Left lobe of liver (tissue), 2 donors: Measurements from ENCODE around the gene CCDC88C. TPM values are rescaled to one million over a fixed set of nuclear protein-coding genes. Genes with fewer than 3 reads are reported as not detected.

Source experiments
- ATAC-seq: fragments of 200-7000 bp; cut with Tn5 transposase; one replicate; pipeline ENCODE4 v1.9.1; 2020; ENCODE audit warnings: mild to moderate bottlenecking, moderate library complexity
- DNase-seq: peaks from one replicate; pipeline ENCODE4 v3.0.0-alpha.2; 2020; ENCODE audit warnings: low spot score
- total RNA-seq: library from RNA; stranded (reverse); gene quantifications from one replicate; pipeline ENCODE4 v1.2.1, GENCODE V29; 2021
- donor health status: DM: no; HTN: no; CAD: no; lungs with moderate emphysema.
- donor health status: DM: no; HTN: yes; CAD: no.

CCDC88C gene
- total RNA-seq, 1 donor from 2014 or later = 4.1 TPM

DNA sequence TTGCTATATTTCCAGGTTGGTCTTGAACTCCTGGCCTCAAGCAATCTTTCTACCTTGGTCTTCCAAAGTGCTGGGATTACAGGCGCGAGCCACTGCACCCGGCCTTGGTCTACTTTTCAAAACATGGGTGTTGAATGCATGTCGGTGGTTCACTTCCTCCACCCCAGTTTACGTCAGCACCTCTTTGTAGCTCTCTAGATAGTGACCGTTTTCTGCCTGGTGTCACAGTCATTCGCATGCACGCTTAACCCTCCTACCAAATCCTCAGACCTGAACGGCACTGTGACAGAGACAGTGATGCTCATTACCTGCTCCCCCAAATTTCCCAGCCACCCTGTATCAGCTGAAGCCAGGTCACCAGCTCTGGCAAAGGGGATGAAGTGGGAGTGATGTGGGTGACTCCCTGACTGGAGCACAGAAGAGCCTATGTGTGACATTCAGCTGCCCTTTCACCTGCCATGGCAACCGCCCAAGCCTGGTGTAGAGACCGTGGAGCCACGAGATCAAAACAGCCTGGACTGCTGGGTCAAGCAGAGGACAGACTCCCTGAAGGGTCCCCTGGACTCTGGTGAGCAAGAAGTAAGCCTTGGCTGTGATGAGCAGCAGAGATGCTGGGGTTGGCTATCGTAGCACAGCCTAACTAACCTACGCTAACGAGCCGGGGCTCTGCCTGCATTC is 106.9 kb downstream of the CCDC88C start:
- ATAC-seq = peak; percentile 16
- DNase-seq = no peak

DNA sequence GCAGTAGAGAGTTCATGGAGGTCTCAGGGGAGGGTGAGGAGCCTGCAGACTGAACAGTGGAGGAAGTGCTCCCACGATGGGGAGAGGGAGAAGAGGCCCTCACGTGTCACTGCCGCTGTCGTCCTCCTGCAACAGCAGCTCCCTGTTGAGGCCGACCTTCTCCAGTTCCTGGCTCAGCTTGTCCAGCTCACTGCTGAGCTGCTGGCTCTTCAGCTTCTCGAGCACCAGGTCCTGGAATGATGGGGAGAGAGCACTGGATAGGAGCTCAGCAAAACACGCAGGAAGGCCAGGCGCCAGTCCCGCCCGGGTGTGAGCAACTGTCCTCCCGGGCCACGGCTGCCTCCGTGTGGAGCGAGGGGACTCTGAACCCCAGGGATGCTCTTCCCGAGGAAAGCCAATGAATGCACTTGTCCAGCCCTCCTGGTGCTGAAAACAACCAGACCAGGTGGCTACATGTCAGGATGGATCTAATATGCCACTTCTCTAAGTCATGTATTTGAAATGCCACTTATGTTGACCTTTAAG is 107.8 kb downstream of the CCDC88C start:
- DNase-seq (no peak), ATAC-seq (no peak)

DNA sequence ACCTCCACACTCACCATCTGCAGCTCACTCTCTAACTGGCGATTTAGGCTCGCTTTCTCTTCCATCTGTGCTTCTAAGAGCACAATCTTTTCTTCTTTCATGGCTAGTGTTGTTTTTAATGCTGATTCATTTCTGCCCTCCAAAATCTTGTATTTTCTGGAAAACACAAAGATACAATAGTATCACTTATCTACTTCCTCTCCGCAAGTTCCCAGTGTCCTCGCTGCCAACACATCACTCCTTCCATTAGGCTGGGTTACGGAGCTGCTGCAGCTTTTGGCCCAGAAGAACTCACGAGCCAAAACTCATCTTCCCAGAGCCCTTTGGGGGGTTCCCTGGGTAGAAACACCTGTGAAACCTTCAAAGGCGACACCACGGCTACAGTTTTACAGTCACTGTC is 109.3 kb downstream of the CCDC88C start:
- DNase-seq (no peak), ATAC-seq (no peak)

DNA sequence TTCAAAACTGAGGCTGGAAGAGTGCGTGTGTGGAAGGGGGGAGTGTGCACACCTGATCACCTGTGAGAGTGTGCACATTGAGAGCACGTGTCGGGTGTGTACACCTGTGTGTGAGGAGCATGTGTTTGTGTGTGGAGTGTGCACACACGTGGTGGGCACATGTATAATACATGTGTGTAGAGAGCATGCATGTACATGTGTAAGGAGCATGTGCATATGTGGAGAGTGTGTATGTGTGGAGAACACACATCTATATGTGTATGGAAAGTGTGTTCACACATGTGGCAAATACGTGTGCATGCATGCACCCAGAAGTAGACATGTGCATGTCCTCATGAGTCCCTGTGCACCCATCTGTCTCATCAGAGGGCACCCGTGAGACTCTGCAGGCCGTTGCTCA is 110.0 kb downstream of the CCDC88C start:
- ATAC-seq (no peak), DNase-seq (no peak)

DNA sequence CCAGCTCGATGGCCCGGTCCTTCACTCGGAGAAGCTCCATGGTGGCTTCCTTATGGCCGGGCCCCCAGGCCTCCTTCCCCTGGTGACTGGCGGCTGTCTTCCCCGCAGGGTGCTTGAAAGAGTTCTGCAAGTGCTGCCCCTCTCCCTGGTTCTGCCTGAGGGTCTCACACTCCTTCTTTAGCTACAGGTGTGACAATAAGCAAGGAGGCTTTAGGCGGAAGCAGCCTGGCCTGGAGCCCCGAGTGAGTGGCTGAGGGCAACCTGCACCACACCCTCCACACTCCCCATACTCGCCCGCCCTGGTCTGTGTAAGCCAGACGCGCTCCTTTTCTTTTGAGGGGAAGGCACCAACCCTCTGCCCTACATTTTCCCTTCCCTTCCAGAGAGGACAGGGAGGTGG is 110.6 kb downstream of the CCDC88C start:
- ATAC-seq (no peak), DNase-seq (no peak)

DNA sequence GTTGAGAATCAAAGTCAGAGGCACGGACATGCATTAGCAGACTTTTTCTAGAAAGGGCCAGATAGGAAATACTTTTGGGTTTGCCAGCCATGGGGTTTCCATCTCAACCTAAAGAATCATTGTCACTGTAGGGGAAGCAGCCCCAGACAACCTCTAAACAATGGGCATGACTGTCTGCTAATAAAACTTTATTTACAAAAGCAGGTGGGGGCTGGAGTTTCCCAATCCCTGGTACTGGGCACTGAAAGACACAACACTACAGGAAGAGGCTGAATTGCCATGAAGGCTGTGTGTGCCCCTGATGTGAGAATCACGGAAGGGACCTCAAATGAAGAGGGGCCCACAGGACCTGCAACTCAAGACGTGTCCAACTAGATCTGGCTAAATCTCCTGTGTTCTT is 111.1 kb downstream of the CCDC88C start:
- no peak for ATAC-seq
- DNase-seq = no peak

DNA sequence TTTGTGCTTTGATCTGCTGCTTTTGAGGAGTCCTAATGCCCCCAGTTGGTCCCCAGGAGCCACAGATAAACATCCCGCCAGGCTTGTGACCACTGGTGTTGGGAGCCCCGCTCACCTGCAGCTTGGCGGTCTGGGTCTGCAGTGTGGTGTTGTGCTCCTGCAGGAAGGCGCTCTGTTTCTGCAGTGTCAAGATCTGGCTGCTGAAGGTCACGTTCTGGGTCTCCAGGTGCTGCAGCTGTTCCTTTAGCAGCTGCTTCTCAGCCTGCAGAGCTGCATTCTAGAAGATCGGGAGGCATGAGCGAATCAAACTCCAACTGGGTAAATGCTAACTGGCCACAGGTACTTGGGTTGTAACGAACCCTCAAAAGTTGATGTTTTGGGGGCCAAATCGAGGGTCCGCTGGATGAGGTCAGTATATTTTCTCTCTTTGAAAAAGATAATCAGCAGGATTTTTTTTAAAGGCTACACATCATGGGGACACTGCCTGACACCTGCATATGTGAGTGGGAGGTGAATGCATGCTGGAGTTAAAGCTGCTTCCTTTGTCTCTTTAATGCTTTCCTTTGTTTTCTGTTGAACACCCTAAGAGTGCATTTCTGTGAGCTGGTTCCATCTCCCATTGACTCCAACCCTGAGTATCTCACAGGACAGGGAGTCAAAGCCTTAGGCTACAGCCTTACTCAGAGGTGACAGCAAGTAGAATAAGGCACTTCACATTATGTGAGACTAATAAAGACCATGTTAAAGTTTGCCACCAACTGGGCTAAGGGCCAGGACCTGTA is 111.8 kb downstream of the CCDC88C start:
- ATAC-seq = no peak
- no peak for DNase-seq

DNA sequence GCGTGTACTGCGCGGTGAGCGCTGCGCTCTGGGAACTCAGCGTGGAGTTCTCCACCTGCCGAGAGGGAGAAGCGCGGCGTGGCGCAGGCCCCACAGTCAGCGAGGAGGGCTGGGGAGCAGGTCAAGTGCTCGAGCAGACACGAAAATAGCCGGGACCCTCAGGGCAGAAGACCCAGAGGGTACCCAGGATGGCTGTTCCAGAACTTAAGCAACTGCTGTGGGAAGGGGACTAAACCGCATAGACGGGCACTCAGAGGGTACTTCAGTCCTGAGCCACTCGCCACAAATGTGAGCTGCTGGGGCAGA is 113.7 kb downstream of the CCDC88C start:
- no peak for DNase-seq
- no peak for ATAC-seq

DNA sequence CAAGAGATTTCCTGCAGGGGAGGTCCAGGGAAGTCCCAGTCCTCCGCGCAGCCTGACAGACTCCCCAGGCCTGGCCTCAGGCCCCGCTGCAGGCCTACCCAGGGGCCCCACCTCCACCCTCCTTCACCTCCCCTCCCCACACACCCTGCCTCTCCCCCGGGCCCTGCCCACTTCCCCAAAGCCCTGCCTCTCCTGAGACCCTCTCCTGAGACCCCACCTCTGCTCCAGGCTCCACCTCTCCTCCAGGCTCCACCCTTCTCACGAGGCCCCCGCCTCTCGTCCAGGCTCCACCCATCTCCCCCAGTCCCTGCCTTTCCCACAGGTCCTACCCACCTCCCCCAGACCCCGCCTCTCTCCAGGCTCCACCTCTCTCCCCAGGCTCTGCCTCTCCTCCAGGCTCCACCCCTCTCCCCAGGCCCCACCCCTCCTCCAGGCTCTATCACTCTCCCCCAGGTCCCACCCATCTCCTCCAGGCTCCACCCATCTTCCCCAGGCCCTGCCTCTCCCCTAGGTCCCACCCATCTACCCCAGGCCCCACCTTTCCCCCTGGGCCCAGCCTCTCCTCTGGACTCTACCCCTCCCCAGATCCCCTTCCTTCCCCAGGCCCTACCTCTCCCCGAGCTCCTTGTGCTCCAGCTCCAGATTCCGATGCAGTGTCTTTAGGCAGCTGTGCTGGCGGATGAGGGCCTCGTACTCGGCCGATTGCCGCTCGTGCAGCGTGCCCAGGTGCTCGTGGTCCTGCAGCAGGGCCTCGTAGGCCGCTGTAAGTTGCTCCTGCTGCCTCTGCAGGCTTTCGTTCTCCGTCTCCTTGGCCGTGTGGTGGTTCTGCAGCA is 114.3 kb downstream of the CCDC88C start:
- ATAC-seq (peak; percentile 33), DNase-seq (no peak)

DNA sequence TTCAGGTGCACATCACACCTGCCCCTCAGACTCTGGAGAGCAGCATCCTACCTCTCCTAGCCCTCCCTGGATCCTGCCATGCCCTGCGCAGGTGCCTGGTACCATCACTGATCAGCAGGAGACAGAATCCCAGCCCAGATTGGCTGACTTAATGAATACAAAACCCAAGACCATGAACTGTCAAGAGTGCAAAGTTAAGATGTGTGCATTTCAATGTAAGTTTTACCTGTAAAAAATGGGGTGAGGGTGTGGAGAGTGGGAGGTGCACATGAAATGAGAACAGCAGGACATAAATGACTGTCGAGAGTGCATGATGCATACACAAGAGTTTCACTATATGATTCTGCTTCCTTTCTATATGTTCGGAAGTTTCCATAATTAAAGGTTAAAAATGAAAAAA is 115.2 kb downstream of the CCDC88C start:
- ATAC-seq (no peak), DNase-seq (no peak)

DNA sequence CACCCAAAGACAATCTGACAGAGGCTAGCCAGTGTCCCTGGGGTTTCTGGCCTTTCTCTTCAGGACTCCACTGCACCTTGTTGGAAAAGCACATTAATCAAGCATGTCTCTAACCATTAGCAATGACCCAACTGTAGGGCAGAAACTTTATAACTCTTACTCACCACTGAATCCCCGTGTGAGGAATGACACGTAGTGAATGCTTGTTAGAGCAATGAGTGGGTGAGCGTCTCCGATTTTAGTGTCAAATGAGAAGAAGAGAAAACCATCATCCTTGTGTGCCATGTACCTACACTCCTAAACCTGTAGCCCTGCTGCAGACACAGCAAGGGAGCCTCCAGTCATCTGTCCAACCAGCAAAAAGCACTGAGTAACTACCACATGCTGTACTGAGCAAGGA is 116.7 kb downstream of the CCDC88C start:
- ATAC-seq (no peak), DNase-seq (no peak)

DNA sequence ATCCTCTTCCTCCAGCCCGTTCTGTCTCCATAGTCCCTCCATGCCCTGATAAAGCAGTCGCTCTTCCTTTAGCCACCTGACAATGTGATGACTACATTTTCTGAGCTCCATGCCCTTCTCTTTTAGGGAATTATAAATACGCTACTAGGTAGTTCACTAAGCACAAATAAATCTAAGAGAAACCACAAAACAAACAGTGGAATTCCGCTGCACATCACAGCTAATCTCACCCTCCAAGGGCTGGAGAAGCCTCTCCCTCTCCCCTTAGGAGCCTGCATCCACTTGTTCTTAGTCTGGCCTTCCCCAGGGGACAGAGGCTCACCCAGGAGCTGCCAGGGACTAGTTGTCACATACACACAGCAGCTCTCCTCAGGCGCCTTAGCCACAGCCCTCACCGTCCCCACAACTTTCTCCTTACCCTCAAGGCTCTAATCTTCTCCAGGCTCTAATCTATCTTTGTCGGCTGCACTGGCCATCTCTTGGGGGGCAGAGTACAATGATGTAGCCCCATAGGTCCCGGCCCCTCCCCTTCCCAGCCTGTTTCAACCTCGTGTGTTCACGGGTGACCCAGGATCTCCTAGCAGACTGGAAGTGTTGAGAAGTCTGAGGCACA is 117.2 kb downstream of the CCDC88C start:
- ATAC-seq (no peak), DNase-seq (no peak)

DNA sequence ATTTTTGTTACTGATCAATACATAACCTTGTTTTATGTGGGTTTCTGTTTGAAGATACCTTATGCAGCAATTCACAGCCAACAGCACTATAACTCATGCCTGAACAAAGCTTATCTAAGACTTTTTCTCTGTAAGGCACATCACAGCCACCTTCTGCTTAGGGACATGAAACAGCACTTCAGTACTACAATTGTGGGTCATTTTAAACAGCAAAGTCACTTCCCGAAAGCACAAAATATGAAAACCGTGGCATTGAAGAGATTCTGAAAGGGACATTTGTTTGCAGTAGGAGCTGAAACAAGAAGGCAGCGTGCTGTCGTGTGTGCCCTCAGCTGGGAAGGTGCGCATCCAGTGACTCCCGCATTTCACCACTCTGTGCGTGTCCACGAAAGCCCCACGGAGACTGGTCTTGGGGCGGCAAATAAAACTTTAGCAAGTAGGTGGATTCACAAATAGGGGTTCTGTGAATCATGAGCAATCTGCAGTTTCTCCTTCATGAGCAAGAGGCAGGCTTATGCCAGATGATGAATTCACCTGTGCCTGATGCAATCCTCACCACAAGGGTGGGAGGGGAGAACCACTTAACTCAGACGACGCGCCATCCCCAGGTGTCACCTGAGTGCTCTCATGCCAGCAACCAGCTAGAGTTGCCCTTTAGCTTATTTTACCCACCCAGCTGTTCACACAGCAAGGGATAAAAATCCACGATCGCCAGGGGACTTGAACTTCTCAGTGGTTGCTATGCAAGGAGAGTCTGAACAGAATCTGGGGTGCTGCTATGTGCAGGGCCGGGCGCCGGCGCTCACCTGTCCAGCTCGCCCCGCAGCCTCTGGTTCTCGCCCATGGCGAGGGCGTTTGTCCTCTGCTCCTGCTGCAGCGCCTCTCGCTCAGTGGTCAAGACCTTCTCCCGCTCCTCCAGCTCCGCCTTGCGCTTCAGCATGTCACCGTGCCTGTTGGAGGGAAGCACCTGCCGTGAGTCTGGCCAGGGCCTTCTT is 118.2 kb downstream of the CCDC88C start:
- ATAC-seq = no peak
- DNase-seq = no peak

DNA sequence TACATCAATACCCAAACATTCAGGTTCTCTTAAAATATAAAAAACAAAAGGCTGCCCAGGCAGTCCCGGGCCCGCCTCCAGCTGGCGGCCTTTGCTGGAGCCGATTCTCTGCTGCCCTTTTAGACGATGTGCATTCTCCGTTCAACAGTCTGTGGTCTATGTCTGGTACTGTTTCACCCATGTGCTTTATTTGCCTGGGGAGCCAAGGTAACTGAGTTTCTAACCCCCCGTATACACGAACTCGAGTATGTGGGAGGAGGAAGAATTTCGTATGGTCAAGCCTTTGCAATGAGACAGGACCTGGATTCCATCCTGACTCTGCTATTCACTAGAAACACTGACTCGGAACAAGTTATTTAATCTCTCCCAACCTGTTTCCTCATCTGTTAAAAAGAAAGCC is 119.0 kb downstream of the CCDC88C start:
- no peak for ATAC-seq
- DNase-seq = no peak

DNA sequence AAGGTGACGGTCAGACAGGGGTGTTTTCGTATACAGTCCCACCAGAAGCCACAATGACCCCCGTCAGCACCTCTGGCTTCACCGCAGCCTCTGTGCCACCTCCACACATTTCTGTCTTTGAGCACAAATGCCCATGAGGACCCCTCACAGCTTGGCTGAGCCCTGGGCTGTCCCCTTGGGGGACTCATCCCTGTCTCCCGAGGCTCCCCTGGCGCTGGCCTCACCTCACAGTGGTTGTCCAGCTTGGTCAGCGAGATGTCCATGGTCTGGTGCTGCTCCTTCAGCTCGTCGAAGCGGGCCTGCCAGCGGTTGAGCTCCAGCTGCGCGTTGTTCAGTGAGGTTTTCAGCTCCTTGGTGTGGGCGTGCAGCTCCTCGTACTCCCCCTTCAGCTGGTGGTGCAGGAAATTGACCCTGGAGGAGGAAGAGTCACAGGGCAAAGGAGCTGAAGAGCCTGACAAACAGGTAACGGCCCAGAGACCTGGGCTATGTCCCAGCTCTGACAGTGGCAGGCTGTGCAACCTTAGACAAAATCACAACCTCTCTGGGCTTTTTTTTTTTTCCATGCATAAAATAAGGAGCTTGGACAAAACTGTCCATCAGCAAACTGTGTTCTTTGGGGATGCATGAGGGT is 120.4 kb downstream of the CCDC88C start:
- no peak for DNase-seq
- ATAC-seq = no peak

DNA sequence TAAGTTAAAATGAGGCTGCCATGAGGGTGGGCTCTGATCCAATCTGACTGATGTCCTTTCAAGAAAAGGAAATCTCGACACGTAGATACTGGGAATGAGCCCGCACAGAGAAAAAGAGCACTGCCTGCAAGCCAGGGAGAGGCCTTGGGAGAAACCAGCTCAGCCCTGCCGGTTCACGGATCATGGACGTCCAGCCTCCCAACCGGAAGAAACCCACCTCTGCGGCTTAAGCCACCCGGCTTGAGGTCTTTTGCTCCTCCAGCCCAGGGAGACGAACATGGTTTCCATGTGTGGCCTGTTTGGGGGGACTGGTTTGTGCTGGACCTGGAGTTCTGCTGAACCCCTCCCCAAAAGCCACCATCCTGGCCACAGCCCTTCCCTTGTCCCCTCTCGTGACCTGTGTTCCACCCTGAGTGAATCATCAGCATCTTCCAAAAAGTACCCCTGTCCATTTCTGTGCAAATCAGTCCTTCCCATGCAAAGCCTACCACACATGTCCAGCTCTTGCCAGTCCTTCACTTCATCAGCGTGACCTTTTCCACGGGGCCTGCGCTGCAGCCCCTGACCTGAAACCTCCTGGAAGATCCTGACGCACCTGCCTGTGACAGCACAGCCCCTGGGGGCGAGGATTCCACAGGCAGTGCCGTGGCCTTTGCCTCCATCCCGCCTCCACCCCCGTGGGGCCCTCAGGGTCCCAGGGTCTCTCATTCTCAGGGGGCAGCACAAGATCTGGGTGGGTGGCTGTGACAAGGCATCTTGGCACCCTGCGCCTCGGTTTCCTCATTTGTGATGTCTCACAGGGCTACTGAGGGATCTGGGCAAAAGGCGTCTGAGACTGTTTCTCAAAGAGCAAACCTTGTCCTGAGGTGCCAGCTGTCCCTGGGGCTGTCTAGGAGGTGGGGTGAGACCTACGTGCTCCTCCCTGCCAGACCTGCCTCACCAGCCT is 121.5 kb downstream of the CCDC88C start:
- DNase-seq = no peak
- ATAC-seq = no peak

DNA sequence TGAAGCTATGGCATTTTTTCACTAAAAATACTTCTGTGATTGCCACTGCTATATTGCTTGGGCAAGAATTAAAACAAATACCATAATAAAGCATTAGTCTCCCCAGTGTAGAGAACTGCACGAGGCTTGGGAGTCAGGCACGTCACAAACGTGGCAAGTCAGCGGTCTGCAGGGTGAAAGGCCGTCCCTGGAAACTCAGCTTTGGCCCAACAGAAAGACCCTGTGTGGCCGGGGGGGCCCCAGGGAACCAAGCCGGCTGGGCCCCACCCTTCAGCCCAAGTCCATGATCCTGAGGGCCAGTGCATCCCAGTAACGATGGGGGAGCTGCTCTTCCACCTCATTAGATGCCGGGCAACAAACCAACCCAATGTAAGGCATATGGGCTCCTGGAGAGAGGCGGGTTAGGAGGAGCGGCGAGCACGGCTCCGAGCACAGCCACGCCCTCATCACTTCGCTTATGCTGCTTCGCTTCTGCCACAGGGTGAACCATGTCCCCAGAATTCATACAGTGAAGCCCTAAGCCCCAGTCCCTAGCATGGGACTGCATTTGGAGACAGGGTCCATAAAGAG is 122.3 kb downstream of the CCDC88C start:
- ATAC-seq (no peak), DNase-seq (no peak)

DNA sequence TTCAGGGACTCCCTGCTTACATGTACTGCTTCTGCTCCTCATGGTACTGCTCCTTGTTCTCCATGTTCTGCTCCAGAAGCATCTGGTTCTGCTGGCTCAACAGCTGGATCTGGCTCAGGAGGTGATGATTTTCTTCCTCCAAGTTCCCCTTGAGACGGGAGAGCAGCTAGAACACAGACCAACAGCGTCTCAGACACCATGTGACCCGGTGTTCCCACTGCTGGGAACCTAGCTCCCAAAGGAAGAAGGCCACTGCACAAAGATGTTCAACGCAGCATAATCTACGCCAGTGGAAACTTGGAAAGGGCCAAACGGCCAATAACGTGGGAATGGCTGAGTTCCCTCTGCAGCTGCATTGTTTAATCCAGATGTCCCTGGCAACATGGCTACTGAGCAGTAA is 123.5 kb downstream of the CCDC88C start:
- ATAC-seq = no peak
- no peak for DNase-seq
